ENCODE results near the gene XPR1.
A peak's percentile ranks its signal among the peaks of the same experiment; 100 is the strongest.

The XPR1 gene

GRCh38 chr1:180603223-180603849 lies 28.5 kb upstream of the XPR1 start:
- DNase-seq (ENCODE audit: low read depth in 2 of 2): no peak
- TF ChIP-seq CTCF (IDR thresholded peaks at IDR 0.05; ENCODE audit: low read depth, low read length): no peak

GRCh38 chr1:180603850-180604226 lies 28.0 kb upstream of the XPR1 start:
- no peak for DNase-seq (ENCODE audit: low read depth in 2 of 2)
- H3K4me3 ChIP-seq (replicated peaks in 1 of 2; ENCODE audit: low read depth in 2 of 2, low read length in 2 of 2): no peak overlapping the region
- no peak for TF ChIP-seq CTCF (IDR thresholded peaks at IDR 0.05; ENCODE audit: low read depth, low read length)

More at GRCh38 chr1:180603223-180603849, 28.5 kb upstream of the XPR1 start:
- no peak overlapping the region for H3K4me3 ChIP-seq (replicated peaks in 1 of 2; ENCODE audit: low read depth in 2 of 2, low read length in 2 of 2)

GRCh38 chr1:180606155-180606554 lies 25.7 kb upstream of the XPR1 start:
- H3K4me3 ChIP-seq (replicated peaks in 1 of 2; ENCODE audit: low read depth in 2 of 2, low read length in 2 of 2): no peak overlapping the region
- no peak for TF ChIP-seq CTCF (IDR thresholded peaks at IDR 0.05; ENCODE audit: low read depth, low read length)
- no peak for DNase-seq (ENCODE audit: low read depth in 2 of 2)

- peak; percentile 47 to 73 for DNase-seq (ENCODE audit: low read depth in 2 of 2)
- no peak for TF ChIP-seq CTCF (IDR thresholded peaks at IDR 0.05; ENCODE audit: low read depth, low read length)
- no peak overlapping the region for H3K4me3 ChIP-seq (replicated peaks in 1 of 2; ENCODE audit: low read depth in 2 of 2, low read length in 2 of 2)
Observed at GRCh38 chr1:180609643-180610555, 21.9 kb upstream of the XPR1 start.

GRCh38 chr1:180610556-180611015 lies 21.2 kb upstream of the XPR1 start:
- no peak overlapping the region for H3K4me3 ChIP-seq (replicated peaks in 1 of 2; ENCODE audit: low read depth in 2 of 2, low read length in 2 of 2)

More at GRCh38 chr1:180610556-180611015, 21.2 kb upstream of the XPR1 start:
- DNase-seq (ENCODE audit: low read depth in 2 of 2): no peak
- TF ChIP-seq CTCF (IDR thresholded peaks at IDR 0.05; ENCODE audit: low read depth, low read length): no peak

Measured in cardiac fibroblast (primary cell).